NCI-H1694 treated with DMSO at 0.1 percent for 48 hours (cell line): ENCODE results near the gene KCNS3.
"Not testable (repeated sequence)": the region's sequence is repeated elsewhere in the genome, so short reads cannot be mapped to it uniquely, and the experiment has no call there.

ENCODE experiments used
- DNase-seq: peaks from one replicate; lab custom pipeline; 2025; lab: John Stamatoyannopoulos, UW

KCNS3 gene

DNA sequence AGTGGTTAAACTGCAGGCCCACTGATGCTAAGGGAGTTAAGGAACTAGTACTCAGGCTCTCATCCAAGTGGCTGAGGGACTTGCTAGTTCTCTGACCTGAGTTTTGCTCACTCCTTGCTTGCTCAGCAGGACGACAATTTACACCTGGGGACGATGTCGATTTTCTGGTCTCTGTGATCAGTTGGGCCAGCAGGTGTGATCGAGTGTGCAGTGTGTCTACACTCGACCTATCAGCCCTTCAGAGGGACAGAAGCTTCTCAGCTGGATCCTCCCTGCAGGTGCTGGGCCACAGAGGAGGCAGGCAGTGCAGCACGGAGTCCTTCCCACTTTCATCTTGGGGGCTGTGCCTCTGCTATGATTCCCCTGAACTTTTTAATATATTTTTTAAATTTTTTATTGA lies 71.5 kb downstream of the KCNS3 start:
- DNase-seq, result no peak

DNA sequence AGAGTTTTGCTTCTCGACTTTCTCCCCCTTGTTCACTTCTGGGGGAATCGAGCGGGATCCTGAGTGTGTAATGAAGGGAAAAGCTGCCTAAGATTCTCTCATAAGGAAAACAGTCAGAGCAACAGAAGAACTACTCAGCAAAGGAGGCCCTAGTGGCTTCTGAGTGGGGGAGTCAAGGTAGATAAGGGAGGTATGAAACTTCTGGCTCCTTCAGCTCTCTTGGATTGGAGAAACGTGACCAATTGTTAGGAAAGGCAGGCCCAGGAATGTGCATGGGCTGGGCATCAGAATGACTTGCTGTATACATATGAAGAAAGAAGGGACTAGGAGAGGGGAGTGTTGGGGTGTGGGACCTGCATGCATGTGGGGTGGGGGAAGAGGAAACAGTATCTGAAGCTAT lies 73.1 kb downstream of the KCNS3 start:
- no peak for DNase-seq

DNA sequence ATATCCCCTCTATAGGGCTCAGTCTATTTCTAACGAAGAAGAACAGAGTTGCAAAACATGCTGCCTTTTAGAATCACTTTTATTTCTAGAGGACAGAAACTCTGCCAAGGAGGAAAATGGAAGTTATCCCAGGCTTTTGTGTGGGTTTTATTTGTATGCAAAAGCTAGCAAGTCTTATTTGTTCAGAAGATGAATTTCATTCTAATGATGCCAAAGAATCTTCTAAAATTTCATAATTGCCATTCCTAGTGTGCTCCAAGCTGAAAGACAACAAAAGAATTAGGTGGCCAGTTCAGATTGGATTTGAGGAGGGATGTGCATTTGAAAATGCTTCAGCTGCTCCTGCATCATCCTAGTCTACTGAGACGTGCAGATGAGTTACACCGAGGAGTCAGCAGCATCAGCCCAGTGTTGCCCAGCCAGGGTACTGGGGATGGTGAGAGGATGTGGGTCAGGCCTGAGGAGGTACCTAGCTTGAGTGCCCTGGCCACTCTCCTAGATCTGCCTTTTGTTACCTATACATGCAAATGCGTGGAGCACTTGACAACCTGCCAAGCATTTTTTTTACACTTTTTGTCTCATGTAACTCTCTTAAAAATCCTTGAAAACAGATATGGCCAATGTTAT lies 80.1 kb downstream of the KCNS3 start:
- no peak for DNase-seq

DNA sequence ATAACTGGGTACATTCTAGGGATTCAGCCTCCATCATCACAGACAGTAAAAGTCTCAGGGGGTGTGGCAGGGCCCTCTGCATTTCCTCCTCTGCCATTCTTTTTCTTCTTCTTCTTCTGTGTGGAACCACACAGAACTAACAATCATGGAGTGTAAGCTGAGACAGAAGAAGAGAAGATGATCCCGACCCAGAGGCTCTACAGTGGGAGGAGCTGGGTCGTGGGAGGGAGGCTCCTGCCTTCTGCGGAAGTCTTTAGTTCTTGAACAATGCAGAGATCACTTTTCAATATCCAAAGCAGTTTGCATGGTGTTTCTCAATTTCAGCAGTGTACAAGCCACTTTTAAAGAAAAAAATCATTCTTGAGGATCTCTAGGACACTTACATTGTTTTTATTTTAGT lies 80.9 kb downstream of the KCNS3 start:
- no peak for DNase-seq

DNA sequence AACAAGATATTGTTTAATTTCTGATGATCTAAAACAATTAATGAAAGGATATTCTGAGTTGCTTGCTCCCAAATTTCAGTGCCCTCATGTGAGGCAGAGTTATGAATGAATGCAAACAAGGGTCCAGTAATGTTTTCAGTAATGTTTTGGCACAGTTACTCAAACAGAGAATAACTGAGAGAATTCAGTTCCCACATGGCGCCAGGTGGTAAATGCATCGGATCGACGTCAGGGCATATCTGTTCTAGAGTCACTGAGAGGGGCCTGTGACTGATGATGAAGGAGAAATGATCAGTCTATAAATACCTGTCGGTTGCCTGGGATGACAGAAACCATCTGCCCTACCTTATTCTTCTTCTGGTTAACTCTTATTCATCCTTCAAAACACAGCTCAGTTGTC lies 81.4 kb downstream of the KCNS3 start:
- DNase-seq, result no peak

DNA sequence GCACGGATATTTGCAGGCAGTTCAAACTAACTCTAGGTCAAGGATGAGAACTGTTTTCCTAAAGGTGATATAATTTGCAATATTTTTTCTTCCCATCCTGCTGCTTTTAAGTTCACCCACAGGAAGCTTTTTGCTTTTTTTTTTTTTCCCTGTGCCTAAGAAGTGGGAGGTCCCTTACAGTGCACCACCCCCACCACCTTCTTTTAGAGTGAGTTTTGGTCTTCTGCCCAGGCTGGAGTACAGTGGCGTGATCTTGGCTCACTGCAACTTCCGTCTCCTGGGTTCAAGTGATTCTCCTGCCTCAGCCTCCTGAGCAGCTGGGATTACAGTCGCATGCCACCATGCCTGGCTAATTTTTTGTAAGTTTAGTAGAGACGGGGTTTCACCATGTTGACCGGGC lies 82.5 kb downstream of the KCNS3 start:
- no peak for DNase-seq

DNA sequence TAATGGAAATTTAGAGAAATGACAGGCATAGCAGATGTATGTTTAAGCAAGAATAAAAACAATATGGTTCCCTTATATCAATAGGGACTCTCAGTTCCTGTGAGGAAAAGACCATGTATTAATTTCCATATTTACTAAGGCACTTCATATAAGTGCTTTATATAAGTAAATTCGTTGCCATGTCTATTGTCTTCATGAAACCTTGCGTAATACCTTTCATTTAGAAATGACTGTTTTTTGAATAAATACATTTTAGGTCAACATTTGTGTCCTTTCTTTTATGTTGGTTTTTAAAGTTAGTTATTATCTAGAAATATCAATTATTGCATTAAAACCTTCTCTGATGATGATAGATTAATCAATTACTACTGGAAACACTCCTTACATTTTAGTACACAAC lies 83.3 kb downstream of the KCNS3 start:
- DNase-seq, result no peak

DNA sequence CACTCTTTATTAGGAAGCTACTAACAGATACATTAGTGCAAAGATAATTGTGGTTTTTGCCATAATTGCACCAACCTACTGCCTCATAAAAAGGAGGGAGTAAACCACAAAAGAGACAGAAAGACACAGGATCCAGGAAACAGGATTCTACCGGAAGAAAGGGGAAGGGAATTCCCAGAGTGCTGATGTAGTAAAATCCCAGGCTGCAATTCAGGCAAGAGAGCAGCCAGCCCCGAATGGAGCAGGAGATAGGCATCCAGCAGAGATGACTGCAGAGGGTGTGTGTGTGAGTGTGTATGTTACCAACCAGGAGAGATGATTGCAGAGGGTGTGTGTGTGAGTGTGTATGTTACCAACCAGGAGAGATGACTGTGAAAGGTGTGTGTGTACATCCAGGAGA lies 84.4 kb downstream of the KCNS3 start:
- DNase-seq, result no peak

DNA sequence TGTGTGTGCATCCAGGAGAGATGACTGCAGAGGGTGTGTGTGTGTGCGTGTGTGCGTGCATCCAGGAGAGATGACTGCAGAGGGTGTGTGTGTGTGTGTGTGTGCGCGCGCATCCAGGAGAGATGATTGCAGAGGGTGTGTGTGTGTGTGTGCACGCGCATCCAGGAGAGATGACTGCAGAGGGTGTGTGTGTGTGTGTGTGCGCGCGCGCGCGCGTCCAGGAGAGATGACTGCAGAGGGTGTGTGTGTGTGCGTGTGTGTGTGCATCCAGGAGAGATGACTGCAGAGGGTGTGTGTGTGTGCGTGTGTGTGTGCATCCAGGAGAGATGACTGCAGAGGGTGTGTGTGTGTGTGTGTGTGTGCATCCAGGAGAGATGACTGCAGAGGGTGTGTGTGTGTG lies 85.1 kb downstream of the KCNS3 start:
- not testable (repeated sequence) for DNase-seq

DNA sequence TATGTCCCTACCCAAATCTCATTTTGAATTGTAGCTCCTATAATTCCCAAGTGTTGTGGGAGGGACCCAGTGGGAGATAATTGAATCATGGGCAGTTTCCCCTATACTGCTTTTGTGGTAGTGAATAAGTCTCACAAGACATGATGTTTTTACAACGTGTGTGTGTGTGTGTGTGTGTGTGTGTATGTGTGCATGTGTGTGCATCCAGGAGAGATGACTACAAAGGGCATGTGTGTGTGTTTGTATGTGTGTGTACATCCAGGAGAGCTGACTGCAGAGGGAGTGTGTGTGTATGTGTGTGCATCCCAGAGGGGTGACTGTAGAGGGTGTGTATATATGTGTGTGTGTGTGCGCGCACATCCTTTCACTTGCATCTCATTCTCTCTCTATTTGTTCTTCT lies 86.7 kb downstream of the KCNS3 start:
- no peak for DNase-seq

DNA sequence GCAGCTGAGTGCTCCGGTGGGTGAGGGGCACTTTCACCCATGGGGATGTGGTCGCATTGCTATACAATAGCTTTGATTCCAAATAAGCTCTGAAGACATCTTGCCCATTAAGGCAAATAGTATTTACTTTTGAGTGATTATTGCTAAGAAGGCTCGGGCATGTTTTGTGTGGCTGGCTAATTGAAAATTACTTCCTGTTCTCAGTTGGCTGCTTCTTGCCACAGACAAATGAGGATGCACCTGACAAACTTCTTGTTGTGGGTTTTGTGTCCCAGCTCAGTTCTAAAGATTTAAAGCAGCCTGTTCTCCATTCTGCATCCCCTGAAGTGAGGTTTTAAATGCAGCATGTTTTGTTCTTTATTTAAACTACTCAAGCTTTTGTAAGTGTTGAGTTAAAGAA lies 88.3 kb downstream of the KCNS3 start:
- DNase-seq, result no peak

DNA sequence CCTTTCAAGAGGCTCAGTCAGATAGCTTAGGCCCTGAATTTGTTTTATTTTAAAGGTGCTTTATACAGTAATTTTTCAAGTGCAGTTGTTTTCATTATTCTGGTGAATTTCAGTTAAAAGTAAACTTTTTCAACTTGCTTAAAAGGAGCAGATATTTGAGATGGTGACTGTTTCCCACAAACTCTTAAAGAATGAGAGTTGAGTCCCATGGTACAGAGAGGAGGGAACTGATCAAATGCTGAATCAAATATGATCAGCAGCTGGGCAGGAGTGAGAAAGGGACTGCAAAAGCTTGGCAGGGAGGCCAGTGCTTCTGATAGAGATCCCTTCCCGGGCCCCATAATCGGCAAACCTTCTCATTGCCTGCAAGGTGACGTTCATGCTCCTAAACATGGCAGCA lies 91.2 kb downstream of the KCNS3 start:
- no peak for DNase-seq

DNA sequence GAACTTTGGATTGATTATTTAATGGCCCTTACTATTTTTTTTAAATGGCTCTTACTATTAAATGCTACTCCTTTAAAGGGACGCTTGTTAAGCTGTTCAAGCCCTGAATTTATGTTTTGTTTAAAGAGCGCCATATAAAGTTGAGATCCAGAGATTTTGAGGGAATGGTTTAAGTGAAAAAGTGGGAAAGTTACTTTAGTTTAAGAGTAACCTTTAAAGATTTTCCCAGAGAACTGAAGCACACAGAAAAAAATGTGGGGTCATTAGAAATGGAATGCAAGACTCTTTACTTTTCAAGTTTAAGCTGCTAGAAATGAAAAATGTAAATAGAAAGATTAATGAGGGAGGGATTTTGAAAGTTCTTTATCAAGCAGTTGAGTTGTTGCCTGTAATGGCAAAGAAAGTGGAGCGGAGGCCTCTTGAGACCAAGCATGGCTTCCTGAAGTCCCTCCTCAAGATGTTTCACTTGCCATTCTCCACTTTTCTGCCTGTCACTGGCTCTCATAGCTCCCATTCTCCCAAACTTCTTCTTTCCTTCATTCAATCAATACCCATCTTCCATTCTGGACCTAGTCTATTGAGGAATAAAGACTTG lies 93.2 kb downstream of the KCNS3 start:
- no peak for DNase-seq

DNA sequence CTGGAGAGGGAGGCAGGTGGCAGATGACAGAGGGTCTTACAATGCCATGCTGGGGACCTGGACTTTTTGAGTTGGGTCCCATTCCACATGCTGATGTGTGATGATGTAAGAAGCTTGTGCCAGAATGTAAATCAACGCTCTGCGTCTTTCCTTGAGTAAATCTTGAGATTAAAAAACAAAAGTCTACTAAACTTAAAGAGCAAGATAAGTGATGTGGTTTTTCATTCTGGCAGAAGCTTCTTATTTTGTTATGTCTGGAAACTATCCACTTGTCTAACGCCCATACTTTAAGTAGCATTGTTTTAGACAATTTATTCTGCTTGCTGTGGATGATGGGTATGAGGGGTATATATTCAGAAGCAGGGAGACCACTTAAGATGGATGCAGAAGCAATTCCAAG lies 94.5 kb downstream of the KCNS3 start:
- no peak for DNase-seq

DNA sequence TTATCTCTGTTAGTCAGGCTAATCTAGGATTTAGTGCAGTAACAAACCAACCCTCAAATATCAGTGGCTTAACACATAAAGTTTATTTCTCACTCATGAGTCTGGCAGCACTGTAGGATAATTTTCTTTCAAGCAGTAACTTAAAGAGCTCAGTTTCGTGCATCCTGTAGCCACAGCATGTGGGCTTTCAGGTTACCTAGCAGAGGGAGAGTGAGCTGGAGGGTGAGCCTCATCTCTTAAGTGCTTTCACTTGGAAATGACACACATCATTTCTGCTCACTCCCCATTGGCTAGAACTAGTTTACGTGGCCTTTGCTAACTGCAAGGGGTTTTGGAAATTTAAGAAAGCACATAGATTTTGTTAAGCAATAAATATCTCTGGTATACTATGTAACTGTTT lies 96.9 kb downstream of the KCNS3 start:
- DNase-seq, result no peak

DNA sequence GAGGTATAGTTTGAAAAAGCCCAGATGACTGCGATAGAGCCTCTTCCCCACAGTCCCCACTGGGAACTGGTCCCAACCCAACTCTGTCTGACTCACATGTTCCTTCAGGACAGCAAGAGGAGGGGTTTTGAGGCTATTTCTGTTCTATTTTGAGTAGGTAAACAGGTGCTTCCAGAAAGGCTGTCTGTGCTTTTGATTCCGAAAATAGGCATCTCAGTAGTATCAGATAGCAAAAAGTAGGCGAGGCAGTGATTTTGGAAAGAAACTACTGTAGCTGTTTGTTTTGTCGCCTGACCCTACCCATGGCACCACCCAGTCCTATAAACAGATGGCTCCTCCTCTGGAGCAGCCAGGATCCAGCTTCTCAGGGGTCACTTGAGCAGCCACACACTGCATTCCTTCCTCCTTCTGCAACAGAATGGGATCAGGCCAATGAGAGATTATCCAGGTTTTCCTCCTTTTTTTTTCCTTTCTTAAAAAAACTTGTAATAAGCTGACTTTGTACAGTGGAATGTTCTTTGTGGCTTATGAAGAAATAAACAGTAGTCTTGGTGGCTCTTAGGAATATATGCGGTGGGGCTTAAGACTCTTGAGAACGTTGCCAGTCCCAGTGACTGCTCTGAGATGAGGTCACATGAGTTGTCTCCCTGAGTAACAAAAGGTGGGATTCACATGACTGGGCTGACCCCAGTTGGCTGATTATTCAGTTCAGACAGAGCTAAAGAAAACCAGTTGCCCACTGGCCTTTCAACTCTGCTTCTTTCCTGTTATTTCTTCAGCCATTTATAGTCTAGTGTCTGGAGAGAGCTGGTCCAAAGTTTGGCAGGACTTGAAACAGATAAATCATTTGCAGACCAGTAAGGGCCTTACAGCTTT lies 98.6 kb downstream of the KCNS3 start:
- DNase-seq, result no peak

DNA sequence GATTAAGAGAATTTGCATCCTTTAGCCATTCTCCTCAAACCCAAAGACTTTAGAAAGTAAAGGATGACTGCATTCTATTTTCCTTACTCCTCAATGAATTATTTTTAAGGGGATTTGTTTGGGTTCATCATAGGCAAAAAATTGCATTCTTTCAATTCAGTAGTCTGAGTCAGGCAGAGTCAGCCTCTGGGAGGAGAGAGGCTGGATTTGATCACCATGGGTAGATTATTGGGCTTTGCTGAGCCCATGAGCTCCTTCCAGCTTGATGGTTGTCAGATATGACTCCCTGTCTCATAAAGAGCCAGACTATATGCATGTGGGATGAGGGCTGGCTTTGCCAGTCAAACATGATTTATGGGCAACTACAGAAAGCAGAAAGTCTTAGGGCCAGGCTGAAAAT lies 101.2 kb downstream of the KCNS3 start:
- DNase-seq, result no peak

DNA sequence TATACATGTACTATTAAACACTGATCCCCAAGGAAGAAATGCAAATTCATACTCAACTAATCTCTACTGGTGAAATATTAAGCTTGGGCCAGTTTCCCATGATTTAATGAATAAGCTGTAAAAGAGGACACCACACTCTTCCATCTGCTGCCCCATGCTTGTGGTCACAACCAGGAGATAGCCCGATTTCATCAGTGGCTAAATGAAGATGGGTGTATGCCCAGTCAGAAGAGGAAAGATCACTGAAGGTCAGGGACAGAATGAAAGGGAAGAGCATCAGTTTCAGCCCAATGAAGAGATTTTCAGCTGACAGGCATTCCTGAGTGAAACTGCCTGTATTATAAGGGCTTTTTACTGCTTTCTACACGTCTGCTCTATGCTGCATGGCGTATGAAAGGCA lies 103.5 kb downstream of the KCNS3 start:
- no peak for DNase-seq
